Erythroblast (primary cell): ENCODE measurements around the gene DGKB.

Experiments
- DNase-seq, 2 experiments: peaks; one replicate each; lab custom pipeline; 2025; lab: John Stamatoyannopoulos, UW
- GATA1 ChIP-seq: IDR thresholded peaks from 2 replicates; pipeline ENCODE4 v1.6.1; 2011; ENCODE audit warnings: low read depth, mild to moderate bottlenecking, control low read depth, low read length, moderate library complexity
- POLR2A ChIP-seq: IDR thresholded peaks from 2 replicates; pipeline ENCODE4 v1.6.1; 2011; ENCODE audit warnings: mild to moderate bottlenecking, low read length

Gene DGKB

GRCh38 chr7:14457568-14458453 lies 444.7 kb downstream of the DGKB start:
- no peak for TF ChIP-seq GATA1
- TF ChIP-seq POLR2A: no peak
- DNase-seq: peak; percentile 59 to 79

- DNase-seq: no peak
- TF ChIP-seq GATA1: no peak
- no peak for TF ChIP-seq POLR2A
Measured at GRCh38 chr7:14449291-14449690, 453.3 kb downstream of the DGKB start.

GRCh38 chr7:14446829-14447228 lies 455.7 kb downstream of the DGKB start:
- DNase-seq: no peak
- TF ChIP-seq GATA1: no peak
- no peak for TF ChIP-seq POLR2A

GRCh38 chr7:14446219-14446618 lies 456.3 kb downstream of the DGKB start:
- no peak for DNase-seq
- TF ChIP-seq POLR2A: no peak
- no peak for TF ChIP-seq GATA1

GRCh38 chr7:14438366-14438765 lies 464.2 kb downstream of the DGKB start:
- TF ChIP-seq GATA1 (no peak), POLR2A (no peak)
- no peak for DNase-seq

- DNase-seq: no peak
- TF ChIP-seq POLR2A: no peak
- TF ChIP-seq GATA1: no peak
Measured at GRCh38 chr7:14436878-14437277, 465.7 kb downstream of the DGKB start.

GRCh38 chr7:14432924-14433323 lies 469.6 kb downstream of the DGKB start:
- TF ChIP-seq GATA1: no peak
- no peak for TF ChIP-seq POLR2A
- no peak for DNase-seq

GRCh38 chr7:14430926-14431325 lies 471.6 kb downstream of the DGKB start:
- TF ChIP-seq GATA1 (no peak), POLR2A (no peak)

GRCh38 chr7:14425559-14425958 lies 477.0 kb downstream of the DGKB start:
- no peak for DNase-seq
- TF ChIP-seq POLR2A: no peak
- no peak for TF ChIP-seq GATA1

More at GRCh38 chr7:14430926-14431325, 471.6 kb downstream of the DGKB start:
- no peak for DNase-seq

GRCh38 chr7:14424675-14425074 lies 477.9 kb downstream of the DGKB start:
- TF ChIP-seq POLR2A: no peak
- no peak for TF ChIP-seq GATA1
- no peak for DNase-seq

GRCh38 chr7:14420768-14421167 lies 481.8 kb downstream of the DGKB start:
- TF ChIP-seq GATA1: no peak
- DNase-seq: no peak

- TF ChIP-seq GATA1: no peak
- TF ChIP-seq POLR2A: no peak
Measured at GRCh38 chr7:14419531-14419930, 483.0 kb downstream of the DGKB start.

GRCh38 chr7:14418633-14419032 lies 483.9 kb downstream of the DGKB start:
- no peak for TF ChIP-seq GATA1
- TF ChIP-seq POLR2A: no peak
- DNase-seq: no peak

More at GRCh38 chr7:14419531-14419930, 483.0 kb downstream of the DGKB start:
- no peak for DNase-seq

GRCh38 chr7:14414274-14414986 lies 488.1 kb downstream of the DGKB start:
- TF ChIP-seq POLR2A (no peak), GATA1 (no peak)
- DNase-seq: no peak
